NCI-H2107 treated with DMSO at 0.1 percent for 48 hours (cell line): ENCODE measurements around the gene ARID2.

Source experiments
- DNase-seq: peaks from one replicate; lab custom pipeline; 2025; ENCODE audit not compliant: unreplicated experiment; lab: John Stamatoyannopoulos, UW

ARID2 gene

GRCh38 chr12:45721369-45721768 is 8.1 kb upstream of the ARID2 start:
- DNase-seq: no peak

GRCh38 chr12:45721954-45722353 is 7.6 kb upstream of the ARID2 start:
- DNase-seq: no peak

DNA sequence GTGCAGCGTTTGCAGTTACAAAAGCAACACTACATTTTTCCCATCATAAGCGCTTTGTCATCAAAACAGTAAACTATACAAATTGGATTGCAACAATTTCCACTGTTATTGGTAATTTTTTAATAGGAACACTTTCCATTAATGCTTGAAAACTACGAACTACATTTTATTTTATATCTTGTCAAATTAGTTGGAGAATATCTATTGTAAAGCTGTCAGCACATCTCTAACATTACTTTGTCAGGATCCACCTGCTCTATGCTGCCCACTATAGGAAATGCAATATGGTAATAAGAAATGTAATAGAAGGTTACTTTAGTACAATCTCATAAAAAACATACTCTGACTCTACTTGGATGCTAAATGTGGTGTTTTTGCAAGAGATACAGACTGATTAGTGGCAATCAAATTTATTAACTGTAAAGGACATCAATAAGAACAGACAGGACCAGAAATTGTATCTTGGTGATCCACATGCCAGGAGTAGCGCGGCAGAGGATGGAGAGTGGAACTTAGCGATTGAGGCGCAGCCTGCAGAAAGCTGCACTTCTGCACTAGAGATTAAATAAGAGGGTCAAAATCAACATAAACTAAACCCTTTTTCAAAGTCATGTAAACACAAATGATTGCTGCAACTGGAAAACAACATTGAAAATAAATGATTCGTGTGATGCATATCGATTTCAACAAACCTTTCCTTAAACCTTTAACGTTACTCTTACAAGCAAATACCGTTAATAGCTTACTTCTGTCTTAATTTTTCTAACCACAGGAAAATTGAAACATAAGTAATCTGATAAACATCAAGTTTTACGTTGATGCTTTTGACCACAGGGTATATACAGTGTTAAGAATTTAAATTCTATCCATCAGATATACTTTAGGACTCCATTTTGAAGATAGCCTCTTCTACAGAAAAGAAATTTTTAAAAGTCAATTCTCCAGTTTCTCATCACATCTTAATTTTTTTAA is 3.6 kb upstream of the ARID2 start:
- DNase-seq: peak; percentile 76

- no peak for DNase-seq
Observed at GRCh38 chr12:45726603-45727300, 2.8 kb upstream of the ARID2 start.

- peak; percentile 91 for DNase-seq
Observed at GRCh38 chr12:45727301-45727979, 2.1 kb upstream of the ARID2 start.

DNA sequence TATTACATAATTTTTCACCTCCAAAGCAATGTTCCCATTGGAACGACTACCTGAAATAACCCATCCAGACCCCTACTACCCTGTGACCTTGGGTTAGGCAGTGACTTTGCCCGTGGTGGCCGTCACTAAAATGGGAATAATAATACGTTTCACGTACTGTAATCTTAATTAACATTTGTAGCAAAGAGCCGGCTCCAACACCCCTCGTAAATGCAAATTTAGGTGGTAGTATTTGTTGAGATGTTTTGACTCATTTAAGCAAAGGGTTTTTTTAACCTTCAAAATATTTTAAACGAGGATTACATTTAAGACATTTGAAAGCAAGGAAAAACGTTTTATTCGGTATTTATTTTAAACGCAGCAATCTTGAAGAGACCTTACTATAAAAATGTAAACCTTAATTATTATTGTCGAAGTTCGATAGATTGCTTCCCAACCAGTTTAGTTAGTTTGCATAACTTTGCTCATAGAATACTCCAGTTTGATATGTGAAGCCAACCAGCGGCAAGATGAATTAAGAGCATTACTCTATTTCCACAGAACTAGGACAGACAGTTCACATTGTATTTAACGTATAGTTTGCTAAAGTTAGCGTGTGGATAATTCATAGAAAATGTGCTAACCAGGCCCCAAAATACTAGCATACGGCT is 1.4 kb upstream of the ARID2 start:
- DNase-seq: no peak

- peak; percentile 81 for DNase-seq
Observed at GRCh38 chr12:45728630-45729232, 775 bp upstream of the ARID2 start.

GRCh38 chr12:45730084-45730347 is 510 bp downstream of the ARID2 start:
- no peak for DNase-seq

GRCh38 chr12:45730348-45731189 is 1.1 kb downstream of the ARID2 start:
- DNase-seq: peak; percentile 59

- no peak for DNase-seq
Observed at GRCh38 chr12:45731190-45731775, 1.8 kb downstream of the ARID2 start.

DNA sequence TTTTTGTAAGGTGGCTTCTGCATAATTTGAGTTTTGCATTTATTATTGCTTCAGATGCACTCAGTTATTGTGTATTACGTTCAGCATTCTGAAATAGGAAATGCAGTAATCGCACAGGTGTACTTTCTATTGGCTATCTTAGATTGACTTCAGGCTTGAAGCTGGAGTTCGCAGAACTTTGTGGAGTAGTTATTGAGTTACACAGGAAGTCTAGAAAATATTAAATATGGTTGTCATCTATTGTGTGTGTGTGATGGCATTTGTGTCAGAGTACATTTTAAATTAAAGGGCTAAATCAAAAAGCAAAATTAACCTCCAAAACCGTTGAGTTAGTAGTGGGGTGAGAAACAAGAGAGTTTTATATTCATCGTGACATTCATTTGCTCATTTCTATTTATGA is 2.7 kb downstream of the ARID2 start:
- peak; percentile 38 for DNase-seq

DNA sequence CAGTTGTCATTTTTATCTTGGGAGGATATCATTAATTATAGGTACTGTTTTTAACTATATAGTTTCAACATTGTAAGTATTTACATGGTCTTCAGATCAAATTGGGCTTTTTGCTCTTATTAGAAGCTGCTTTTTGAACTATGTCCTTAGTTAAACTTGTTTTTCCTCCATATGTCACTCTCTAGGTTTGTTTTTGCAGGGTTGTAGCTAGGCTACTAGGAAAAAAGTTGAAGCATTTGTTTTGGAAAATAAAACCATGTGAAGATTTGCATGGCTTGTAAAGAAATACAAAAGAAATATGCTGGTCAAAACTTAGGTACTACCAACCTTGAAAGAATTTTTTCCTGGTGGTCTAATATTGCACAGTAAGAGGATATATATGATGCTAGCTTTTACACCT is 3.4 kb downstream of the ARID2 start:
- DNase-seq: no peak

GRCh38 chr12:45737638-45738037 is 8.1 kb downstream of the ARID2 start:
- no peak for DNase-seq

GRCh38 chr12:45742590-45742989 is 13.1 kb downstream of the ARID2 start:
- DNase-seq: no peak

DNA sequence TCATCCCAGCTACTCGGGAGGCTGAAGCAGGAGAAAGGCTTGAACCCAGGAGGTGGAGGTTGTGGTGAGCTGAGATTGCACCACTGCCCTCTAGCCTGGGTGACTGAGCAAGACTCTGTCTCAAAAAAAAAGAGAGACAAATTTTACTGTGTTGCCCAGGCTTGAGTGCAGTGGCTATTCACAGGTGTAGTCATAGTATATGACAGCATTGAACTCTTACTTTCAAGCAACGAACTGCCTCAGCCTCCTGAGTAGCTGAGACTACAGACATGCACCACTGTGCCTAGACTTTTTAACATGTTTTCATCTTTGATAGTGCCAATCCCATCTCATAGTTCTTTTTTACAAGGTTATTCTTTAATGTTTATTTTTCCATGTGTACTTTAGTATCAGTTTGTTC is 13.7 kb downstream of the ARID2 start:
- no peak for DNase-seq

DNA sequence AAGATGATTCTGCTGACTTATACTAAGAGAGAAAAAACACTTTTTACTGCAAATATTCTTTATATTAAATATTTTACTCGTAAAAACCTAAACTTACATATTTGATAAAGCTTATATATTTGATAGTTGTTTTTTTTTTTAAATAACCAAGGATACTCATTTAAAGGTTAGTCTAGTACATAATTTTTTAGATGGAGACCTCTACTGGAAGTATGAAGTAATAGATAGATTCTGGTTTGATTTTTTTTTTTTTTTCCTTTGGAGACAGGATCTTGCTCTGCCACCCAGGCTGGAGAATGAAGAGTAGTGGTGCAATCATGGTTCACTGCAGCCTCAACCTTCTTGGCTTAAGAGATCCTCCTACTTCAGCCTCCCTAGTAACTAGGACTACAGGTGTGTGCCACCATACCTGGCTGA is 16.4 kb downstream of the ARID2 start:
- peak; percentile 23 for DNase-seq

GRCh38 chr12:45756666-45757065 is 27.2 kb downstream of the ARID2 start:
- no peak for DNase-seq

- no peak for DNase-seq
Observed at GRCh38 chr12:45757172-45757571, 27.7 kb downstream of the ARID2 start.

GRCh38 chr12:45760333-45760732 is 30.8 kb downstream of the ARID2 start:
- DNase-seq: no peak
